CD4-positive, alpha-beta T cell treated with Interleukin-17A for 4 hours (primary cell): ENCODE results near the gene KIRREL2.
A peak's percentile ranks its signal among the peaks of the same experiment; 100 is the strongest.
"Not testable (repeated sequence)": the region's sequence is repeated elsewhere in the genome, so short reads cannot be mapped to it uniquely, and the experiment has no call there.

Source experiments
- DNase-seq: peaks from one replicate; pipeline ENCODE4 v3.0.0-alpha.2; 2020; ENCODE audit warnings: mixed read lengths

Gene KIRREL2

GRCh38 chr19:35856546-35857149, at the start of gene KIRREL2:
TSS of gene KIRREL2 (plus strand) at chr19:35856911. CDS start at chr19:35857120, 209 bp downstream.
- peak; percentile 54 for DNase-seq

DNA sequence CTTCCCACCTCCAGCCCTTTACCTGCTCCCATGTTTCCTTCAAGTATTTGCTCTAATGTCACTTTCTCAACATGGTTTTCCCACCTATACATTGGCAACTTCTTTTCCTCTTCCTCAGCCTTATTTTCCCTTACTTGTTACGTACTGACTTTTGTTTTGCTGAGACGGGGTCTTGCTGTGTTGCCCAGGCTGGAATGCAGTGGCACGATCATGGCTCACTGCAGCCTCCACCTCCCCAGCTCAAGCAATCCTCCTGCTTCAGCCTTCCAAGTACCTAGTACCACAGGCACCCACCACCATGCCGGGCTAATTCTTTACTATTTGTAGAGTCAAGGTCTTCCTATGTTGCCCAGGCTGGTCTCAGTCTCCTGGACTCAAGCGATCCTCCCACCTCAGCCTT, 49.1 kb upstream of the KIRREL2 start:
- DNase-seq = no peak

- no peak for DNase-seq
Observed at GRCh38 chr19:35811317-35812219, 45.1 kb upstream of the KIRREL2 start.

GRCh38 chr19:35812220-35813042, 44.3 kb upstream of the KIRREL2 start, which contains the start of gene PRODH2:
TSS of gene PRODH2 (minus strand) at chr19:35812845. CDS start at chr19:35812805, 40 bp downstream.
- DNase-seq = no peak

- DNase-seq = no peak
Observed at GRCh38 chr19:35813043-35813890, 43.4 kb upstream of the KIRREL2 start.

- DNase-seq = no peak
Observed at GRCh38 chr19:35816262-35816661, 40.4 kb upstream of the KIRREL2 start.

DNA sequence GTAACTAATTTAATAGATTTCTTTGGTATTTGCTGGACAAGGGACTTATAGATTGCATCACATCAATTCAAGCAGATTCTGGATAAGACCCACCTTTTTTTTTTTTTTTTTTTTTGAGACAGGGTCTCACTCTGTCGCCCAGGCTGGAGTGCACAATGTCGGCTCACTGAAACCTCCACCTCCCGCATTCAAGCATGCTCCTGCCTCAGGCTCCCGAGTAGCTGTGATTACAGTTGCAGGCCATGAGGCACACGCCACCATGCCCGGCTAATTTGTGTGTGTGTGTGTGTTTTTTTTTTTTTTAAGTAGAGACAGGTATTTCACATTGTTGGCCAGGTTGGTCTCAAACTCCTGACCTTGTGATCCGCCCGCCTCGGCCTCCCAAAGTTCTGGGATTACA, 39.9 kb upstream of the KIRREL2 start:
- no peak for DNase-seq

DNA sequence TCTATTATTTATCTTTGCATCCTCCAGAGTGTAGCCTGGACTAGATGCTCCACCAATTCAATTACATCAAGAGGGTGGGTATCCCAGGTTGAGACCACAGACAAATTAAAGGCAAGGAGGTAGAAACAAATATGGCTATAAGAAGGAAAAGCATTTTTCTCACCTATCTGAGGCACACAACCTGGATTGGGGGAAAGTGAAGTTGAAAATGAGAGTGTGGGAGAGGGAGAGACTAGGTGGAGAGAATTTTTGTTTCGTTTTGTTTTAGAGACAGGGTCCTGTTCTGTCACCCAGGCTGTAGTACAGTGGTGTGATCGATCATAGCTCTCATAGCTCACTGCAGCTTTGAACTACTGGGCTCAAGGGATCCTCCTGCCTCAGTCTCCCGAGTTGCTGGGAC, 38.3 kb upstream of the KIRREL2 start:
- no peak for DNase-seq

GRCh38 chr19:35822579-35822978, 34.1 kb upstream of the KIRREL2 start:
- DNase-seq = no peak

- DNase-seq = no peak
Observed at GRCh38 chr19:35824150-35824549, 32.6 kb upstream of the KIRREL2 start.

DNA sequence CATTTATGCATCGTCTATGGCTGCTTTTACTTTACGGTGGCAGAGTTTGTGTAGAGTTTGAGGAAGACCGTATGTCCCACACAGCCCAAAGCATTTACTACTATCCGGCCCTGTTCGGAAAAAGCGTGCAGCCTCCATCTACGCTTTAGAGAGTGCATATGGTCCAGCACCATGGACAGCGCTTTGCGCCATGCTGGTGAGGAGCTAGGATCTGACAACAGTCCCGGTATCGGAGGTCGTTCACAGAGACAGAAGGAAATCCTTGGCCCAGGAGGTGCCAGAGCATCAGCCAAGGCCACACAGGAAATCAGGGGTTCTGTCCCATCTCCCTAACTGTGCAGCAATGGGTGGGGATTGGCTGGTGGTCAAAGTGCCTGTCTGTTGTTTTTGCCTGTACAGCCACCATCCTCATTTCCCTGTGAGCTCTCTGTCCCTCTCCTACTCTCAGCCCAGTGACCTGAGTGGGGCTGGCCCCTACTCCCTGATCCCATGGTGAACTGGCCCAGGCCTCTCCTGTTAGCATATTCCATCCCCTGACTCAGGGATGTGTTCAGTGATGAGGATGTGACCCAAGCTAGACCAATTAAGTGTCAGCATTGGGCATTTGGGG, 27.9 kb upstream of the KIRREL2 start:
- peak; percentile 57 for DNase-seq

DNA sequence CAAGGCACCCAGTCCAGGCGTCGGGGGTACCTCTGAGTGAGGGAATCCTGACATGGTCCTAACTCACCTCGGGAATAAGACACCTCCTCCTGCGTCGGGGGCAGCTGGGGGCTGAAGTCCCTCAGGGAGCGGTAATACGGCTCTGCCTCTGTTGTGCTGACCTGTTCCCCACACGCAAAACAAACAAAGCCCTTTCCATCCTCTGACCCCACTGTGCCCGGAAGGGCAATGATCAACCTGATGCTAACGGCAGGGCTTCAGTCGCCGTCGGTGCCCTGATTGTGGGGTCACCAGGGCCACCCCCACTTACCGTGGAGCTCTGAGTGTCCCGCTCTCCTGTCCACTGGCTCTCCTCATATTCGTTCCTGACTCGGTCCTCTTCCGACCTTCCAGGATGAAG, 25.7 kb upstream of the KIRREL2 start:
- no peak for DNase-seq

GRCh38 chr19:35832054-35832453, 24.7 kb upstream of the KIRREL2 start:
- no peak for DNase-seq

- no peak for DNase-seq
Observed at GRCh38 chr19:35833972-35834371, 22.7 kb upstream of the KIRREL2 start.

GRCh38 chr19:35836096-35836495, 20.6 kb upstream of the KIRREL2 start:
- not testable (repeated sequence) for DNase-seq

DNA sequence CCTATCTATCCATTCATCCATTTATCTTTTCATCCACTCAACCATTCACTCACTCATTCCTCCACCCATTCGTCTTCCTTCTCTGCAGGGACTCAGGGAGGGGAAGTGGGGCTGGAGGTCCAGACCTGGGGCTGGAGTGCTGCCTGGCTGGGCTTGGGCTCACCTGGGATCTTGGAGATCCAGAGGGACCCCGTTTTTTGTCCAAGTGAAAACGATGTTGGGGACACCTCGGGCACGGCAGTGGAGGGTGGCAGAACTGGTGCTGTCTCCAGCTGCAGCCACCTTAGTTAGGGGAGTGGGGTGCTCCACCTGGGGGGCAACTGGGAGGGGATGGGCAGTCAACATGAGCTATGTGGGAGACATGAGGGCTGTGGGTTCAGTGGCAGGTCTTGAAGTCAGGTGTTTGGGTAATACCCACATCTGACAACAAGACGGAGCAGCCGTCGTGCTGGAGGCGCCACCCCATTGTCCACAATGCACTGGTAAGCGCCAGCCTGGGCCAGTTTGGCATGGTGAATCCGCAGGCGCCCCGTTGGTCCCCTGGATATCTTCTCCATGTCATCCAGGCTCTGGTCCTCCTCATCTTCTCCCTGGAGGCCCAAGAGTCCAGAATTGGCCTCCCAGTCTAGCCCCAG, 14.6 kb upstream of the KIRREL2 start:
- no peak for DNase-seq

DNA sequence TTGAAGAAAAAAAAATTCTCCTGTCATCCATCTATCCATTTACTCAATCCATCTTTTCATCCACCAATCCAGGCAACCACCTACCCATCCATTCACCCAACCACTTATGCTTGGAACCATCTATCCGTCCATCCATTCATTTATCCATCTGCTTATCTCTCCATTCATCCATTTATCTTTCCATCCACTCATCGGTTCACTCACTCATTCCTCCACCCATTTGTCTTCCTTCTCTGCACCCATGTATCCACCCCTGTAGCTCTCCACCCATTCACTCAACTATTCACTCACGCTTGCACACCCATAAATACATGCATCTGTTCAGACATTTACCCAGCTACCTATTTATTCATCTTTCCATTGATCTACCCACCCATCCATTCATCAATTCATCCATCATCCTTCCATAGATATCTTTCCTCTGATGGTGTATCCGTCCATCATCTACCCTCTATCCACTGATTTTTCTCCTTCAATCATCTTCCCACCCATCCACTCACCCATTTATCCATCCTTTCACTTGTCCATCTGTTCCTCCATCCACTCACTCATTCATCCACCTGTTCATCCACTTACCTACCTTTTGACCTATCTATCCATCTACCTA, 13.9 kb upstream of the KIRREL2 start:
- DNase-seq = no peak

DNA sequence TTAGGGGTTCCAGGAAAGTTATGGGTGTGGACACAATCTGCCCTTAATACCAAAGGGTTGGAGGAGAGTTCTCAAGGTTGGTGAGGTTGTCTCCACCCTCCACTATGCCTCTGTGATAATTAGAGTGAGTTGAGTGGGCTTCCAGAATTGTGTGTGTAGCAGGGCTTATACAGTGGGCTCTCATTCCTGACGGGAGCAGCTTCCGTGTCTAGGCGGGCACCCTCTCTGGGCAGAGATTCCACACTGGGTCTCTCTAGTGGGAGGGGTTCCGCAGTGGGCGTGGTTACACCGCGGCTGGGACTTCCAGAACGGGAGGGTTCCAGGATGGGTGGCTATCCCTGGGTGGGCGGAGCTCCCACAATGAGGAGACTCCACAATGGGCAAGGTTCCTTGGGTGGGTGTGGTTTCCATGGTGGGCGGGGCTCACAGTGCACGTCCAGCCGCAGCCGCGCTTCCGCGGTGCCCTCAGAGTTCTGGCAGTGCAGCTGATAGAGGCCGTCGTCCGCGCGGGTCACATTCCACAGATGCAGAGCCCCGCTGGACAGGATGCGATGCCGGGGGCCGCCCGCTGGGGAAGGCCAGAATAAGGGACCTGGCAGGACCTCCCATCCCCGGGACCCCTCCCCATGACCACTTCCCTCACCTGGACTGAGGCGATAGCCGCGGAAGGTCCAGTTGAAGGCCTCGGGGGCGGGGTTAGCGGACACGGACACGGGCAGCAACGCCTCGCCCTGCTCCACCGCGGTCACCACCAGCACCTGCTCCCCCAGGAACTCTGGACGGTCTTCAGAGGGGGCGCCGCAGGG, 12.8 kb upstream of the KIRREL2 start:
- DNase-seq = no peak

GRCh38 chr19:35844482-35845214, 12.1 kb upstream of the KIRREL2 start:
- DNase-seq = no peak
